Fibroblast of lung (primary cell): ENCODE measurements around the gene AK5.

Source experiments
- CTCF ChIP-seq, 2 donors: IDR thresholded peaks in 1 of 2; conservative IDR thresholded peaks in 1 of 2; 1 replicate in 1 of 2; 2 replicates in 1 of 2; pipeline ENCODE4 v1.5.1; 2011 to 2012; ENCODE audit warnings: low read length in 2 of 2, control low read depth in 1 of 2, inconsistent platforms in 1 of 2, low read depth in 1 of 2, mild to moderate bottlenecking in 1 of 2
- EZH2 ChIP-seq: IDR thresholded peaks from 2 replicates; pipeline ENCODE4 v1.5.1; 2012; ENCODE audit warnings: low read length, control low read depth, mild to moderate bottlenecking; ENCODE audit errors: missing control alignments

GRCh38 chr1:77484926-77485325 lies 203.1 kb downstream of the AK5 start:
- no peak for TF ChIP-seq EZH2
- TF ChIP-seq CTCF (conservative IDR thresholded peaks at IDR 0.05 in 1 of 2, IDR thresholded peaks at IDR 0.05 in 1 of 2; ENCODE audit: low read depth in 1 of 2, low read length in 2 of 2): no peak
